C4-2B (cell line): ENCODE results near the gene SLC15A4.

ENCODE experiments used
- ZFX ChIP-seq: fragments of 450-650 bp; IDR thresholded peaks from 2 replicates; pipeline ENCODE4 v1.6.1; 2017
- TF ChIP-seq, protein P1 (sequence below): fragments of 450-650 bp; conservative IDR thresholded peaks from 2 replicates; pipeline ENCODE4 v1.5.1; 2017; ENCODE audit warnings: mild to moderate bottlenecking

DNA sequence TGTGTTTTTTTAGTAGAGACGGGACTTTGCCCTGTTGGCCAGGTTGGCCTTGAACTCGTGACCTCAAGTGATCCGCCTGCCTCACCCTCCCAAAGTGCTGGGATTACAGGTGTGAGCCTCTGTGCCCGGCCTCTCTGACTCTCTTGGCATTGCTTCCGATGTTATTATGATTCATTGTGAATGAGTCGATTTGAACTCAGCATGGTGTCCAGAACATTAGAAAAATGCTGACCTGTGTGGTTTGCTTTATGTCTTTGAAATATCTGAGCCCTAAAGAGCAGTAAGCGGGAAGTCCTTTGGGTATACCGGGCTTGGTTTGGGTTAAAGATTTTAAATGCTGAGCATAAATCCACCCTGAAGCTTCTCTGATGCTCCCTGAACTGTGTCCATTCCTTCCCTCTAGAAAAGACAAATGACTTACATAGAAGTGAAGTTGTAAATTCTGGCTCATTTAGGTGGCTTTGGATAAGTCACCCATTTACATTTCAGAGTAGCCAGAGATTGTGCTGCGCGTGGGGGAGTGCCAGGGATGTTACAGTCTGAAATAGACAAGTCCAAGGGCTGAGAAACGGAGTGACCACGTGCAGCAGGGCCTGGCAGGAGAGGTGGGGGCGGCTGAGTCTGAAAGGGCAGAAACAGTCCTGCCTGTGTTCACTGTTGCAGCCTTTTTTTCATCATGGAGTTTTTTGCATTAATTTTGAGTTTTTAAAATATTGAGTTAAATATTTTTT, 39.6 kb downstream of the SLC15A4 start:
- TF ChIP-seq, protein P1, sequence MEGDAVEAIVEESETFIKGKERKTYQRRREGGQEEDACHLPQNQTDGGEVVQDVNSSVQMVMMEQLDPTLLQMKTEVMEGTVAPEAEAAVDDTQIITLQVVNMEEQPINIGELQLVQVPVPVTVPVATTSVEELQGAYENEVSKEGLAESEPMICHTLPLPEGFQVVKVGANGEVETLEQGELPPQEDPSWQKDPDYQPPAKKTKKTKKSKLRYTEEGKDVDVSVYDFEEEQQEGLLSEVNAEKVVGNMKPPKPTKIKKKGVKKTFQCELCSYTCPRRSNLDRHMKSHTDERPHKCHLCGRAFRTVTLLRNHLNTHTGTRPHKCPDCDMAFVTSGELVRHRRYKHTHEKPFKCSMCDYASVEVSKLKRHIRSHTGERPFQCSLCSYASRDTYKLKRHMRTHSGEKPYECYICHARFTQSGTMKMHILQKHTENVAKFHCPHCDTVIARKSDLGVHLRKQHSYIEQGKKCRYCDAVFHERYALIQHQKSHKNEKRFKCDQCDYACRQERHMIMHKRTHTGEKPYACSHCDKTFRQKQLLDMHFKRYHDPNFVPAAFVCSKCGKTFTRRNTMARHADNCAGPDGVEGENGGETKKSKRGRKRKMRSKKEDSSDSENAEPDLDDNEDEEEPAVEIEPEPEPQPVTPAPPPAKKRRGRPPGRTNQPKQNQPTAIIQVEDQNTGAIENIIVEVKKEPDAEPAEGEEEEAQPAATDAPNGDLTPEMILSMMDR = no peak
- TF ChIP-seq ZFX = no peak
